Gastroesophageal sphincter (tissue), 3 donors: ENCODE results near the gene SAAL1.

ENCODE experiments used
- EP300 ChIP-seq: sonication (generic); formaldehyde crosslinking; IDR thresholded peaks from one replicate; pipeline ENCODE4 v1.6.1; 2017; ENCODE audit warnings: antibody characterized with exemption, mild to moderate bottlenecking
- POLR2A ChIP-seq, 2 donors: fragments of 450-650 bp; IDR thresholded peaks; one replicate each; pipeline ENCODE4 v1.6.1; 2017; ENCODE audit warnings: antibody characterized with exemption in 2 of 2, mild to moderate bottlenecking in 2 of 2, moderate library complexity in 1 of 2
- POLR2AphosphoS5 ChIP-seq: sonication (generic); formaldehyde crosslinking; IDR thresholded peaks from one replicate; pipeline ENCODE4 v1.6.1; 2017; ENCODE audit warnings: antibody characterized with exemption
- TF ChIP-seq, protein P1 (sequence below), 4 experiments: fragments of 200-600 bp in 2 of 4; fragments of 450-650 bp in 2 of 4; sonication (generic) in 1 of 4; IDR thresholded peaks; one replicate each; pipeline ENCODE4 v1.5.1; 2017 to 2019; ENCODE audit warnings: antibody characterized with exemption in 4 of 4, mild to moderate bottlenecking in 2 of 4, moderate library complexity in 2 of 4

DNA sequence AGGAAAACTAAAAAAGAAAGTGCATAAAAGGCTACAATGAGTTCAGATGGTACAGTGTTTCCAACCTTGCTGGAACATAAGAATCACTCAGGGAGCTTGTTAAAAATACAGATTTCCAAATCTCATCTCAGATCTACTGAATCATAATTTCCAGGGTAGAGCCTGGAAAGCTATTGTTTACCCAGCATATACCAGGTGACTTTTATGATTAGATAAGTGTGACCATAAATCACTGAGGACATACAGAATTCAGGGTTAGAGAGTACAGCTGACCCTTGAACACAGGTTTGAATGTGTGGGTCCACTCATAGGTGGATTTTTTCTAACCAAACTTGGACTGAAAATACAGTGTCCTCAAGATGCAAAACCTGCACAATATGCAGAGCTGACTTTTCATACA lies 11.9 kb downstream of the SAAL1 start:
- TF ChIP-seq, protein P1, sequence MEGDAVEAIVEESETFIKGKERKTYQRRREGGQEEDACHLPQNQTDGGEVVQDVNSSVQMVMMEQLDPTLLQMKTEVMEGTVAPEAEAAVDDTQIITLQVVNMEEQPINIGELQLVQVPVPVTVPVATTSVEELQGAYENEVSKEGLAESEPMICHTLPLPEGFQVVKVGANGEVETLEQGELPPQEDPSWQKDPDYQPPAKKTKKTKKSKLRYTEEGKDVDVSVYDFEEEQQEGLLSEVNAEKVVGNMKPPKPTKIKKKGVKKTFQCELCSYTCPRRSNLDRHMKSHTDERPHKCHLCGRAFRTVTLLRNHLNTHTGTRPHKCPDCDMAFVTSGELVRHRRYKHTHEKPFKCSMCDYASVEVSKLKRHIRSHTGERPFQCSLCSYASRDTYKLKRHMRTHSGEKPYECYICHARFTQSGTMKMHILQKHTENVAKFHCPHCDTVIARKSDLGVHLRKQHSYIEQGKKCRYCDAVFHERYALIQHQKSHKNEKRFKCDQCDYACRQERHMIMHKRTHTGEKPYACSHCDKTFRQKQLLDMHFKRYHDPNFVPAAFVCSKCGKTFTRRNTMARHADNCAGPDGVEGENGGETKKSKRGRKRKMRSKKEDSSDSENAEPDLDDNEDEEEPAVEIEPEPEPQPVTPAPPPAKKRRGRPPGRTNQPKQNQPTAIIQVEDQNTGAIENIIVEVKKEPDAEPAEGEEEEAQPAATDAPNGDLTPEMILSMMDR (IDR thresholded peaks at IDR 0.05): no peak
- TF ChIP-seq POLR2AphosphoS5 (no peak), EP300 (no peak), POLR2A (IDR thresholded peaks at IDR 0.05) (no peak)
